CD4-positive, alpha-beta T cell treated with Interleukin-15 for 1 hour (primary cell): Measurements from ENCODE around the gene TGDS.

Experiments
- DNase-seq: peaks from one replicate; pipeline ENCODE4 v3.0.0-alpha.2; 2020

Gene TGDS

GRCh38 chr13:94599877-94600276 lies 3.9 kb upstream of the TGDS start:
- DNase-seq, result no peak

GRCh38 chr13:94598281-94598680 lies 2.3 kb upstream of the TGDS start:
- no peak for DNase-seq

DNA sequence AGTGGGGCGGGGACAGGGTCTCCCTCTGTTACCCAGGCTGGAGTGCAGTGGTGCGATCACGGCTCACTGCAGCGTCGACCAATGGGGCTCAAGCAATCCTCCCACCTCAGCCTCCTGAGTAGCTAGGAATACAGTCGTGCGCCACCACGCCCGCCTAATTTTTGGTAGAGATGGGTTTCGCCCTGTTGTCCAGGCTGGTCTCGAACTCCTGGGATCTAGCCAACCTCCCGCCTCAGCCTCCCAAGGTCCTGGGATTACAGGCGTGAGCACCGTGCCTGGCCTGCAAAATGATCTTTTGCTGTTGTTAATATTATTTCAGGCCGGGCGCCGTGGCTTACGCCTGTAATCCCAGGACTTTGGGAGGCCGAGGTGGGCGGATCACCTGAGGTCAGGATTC lies 621 bp upstream of the TGDS start:
- no peak for DNase-seq

GRCh38 chr13:94595001-94595949 lies 677 bp downstream of the TGDS start:
- DNase-seq, result no peak

GRCh38 chr13:94590744-94591143 lies 5.2 kb downstream of the TGDS start:
- DNase-seq, result no peak

- no peak for DNase-seq
Measured at GRCh38 chr13:94588541-94588940, 7.4 kb downstream of the TGDS start.

GRCh38 chr13:94586371-94586770 lies 9.6 kb downstream of the TGDS start:
- DNase-seq, result no peak

GRCh38 chr13:94585543-94586101 lies 10.3 kb downstream of the TGDS start:
- DNase-seq, result no peak

GRCh38 chr13:94583926-94584325 lies 12.0 kb downstream of the TGDS start:
- DNase-seq, result no peak

DNA sequence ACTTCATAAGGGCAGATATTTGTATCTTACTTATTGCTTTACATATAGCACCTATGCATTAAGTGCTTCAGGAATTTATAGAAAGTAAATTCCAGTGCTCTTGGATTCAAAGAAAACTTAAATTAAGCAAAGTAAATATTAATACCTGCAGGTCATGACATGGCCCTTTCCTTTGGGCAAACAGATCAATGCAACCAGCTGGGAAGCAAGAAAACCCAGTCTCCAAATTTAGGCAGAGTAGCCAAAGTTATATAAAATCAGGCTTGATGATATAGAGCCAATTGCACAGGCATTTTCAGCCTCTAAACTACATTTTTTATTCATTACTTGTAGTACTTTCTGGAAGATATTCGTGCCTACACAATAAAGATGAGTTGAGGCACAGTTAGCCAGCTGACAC lies 16.9 kb downstream of the TGDS start:
- no peak for DNase-seq

- DNase-seq, result no peak
Measured at GRCh38 chr13:94569615-94570014, 26.3 kb downstream of the TGDS start.

DNA sequence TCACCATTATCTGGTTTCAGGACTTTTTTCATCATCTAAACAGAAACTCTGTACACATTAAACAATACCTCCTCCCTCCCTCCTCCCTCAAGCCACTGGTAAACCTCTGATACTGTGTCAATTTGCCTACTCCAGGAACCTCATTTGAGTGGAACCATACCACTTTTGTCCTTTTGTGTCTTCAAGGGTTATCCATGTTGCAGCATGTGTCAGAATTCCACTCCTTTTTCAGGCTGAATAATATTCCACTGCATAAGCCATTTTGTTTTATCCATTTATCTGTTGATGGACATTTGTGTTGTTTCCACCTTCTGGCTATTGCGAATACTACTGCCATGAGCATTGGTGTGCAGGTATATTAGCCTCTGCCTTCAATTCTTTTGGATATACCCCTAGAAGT lies 27.5 kb downstream of the TGDS start:
- DNase-seq, result no peak

DNA sequence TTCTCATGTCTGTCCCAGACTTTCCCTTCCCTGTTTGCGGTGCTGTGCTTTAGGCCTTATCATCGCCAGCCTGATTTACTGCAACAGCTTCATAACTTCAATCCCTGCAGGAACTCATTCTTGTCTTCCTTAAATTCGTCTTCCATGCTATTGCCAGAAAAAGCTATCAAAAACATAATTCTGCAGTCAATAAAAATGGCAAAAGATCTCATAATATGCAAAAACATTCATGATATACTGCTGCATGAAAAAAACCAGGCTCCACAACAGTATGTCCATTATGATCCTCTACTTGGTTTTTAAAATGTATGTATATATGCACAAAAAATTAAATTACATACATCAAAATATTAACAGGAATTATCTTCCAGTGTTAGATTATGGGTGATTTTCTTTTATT lies 28.4 kb downstream of the TGDS start:
- no peak for DNase-seq

- no peak for DNase-seq
Measured at GRCh38 chr13:94561126-94561525, 34.8 kb downstream of the TGDS start.

GRCh38 chr13:94560116-94560515 lies 35.8 kb downstream of the TGDS start:
- no peak for DNase-seq

- DNase-seq, result no peak
Measured at GRCh38 chr13:94559222-94559795, 36.6 kb downstream of the TGDS start.

- no peak for DNase-seq
Measured at GRCh38 chr13:94558716-94559115, 37.2 kb downstream of the TGDS start.

DNA sequence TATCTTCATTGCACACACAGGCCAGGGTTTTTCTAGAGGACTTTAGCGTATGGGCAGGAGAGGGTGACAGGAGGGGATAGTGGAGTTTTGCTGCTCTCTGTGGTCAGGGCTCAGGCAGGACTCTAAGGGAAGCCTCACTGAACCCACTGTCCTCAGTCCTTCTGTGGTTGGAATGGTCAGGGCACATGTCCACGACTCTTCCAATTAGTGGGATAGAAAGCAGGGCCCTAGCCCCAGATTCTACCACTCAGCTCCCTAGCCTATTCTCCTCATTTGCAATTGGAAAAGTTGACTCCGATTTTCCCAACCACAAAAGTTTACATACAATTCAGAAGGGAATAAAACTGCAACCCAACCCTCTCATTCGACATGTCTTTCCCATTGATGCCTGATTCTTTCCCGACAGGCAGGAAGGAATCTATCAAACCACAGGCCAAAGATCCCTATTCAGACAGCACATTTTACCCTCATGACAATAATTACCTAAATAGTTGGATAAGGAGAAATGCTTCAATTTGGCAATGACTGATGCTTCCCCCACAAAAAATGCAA lies 38.2 kb downstream of the TGDS start:
- no peak for DNase-seq

DNA sequence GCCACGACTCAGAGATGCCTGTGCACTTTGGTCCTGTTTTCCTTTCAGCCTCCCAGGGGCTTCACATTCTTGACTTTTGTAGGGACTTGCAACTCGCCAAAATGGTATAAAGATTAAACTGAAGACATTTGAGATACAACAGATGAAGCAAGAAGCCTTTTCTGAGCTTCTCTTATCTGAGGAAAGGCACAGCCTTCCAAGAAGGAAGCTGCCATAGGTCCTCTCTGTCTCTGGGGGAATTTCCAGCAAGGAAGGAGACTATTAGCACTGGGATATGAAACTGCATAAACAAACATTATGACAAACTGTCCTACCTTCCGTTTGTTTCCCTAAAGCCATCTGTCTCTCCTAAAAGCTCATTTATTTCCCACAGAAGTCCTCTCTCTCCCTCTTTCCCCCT lies 39.3 kb downstream of the TGDS start:
- DNase-seq, result no peak

DNA sequence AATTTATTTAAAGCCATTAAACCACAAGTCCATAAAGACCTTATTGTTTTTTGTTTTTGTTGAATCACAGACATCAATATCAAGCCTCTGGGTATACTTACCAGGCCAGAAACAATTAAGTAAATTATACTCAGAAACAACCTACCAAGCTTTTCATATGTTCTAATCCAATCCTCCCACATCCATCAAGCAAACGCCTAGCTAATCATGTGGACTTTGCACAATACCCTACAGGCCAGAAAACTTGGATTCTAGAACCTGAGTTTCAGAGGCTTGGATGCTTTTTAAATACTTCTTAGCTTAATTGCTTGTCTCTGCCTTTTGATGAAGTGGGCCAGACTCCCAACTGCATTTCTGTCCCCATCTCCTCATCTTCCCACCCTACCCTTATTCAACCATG lies 39.9 kb downstream of the TGDS start:
- no peak for DNase-seq

DNA sequence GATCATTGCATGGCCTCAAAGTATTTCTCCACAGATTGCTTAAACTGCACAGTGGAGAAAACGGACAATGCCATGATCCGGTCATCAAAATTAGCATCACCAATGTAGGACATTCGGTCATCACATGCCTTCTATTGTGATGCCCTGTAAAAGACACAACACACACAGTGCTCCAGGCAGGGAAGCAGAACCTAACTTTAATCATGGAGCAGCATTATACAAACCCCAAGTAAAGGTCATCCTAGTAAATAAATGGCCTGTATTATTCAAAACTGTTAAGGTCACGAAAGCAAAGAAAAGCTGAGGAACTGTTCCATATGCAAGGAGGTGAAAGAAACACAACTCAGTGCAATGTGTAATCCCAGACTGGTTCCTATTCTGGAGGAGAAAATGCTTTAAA lies 42.2 kb downstream of the TGDS start:
- no peak for DNase-seq

DNA sequence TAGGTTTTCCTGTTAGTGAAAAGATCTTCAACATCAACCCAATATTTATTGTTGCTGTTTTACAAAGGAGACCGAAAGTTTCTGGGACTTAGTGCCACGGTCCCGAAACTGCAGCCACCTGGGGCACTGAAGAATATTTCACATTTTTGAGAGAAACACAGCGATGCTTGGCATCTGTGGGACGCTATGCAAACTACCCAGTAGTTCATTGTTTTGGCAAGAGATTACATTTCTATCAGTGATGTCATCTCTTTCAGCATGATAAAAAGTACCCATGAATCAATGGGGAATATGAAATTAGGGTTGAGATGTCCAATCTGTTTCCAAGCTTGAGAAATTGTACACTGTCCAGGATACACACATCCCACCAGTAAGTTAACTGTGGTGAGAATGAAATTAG lies 43.9 kb downstream of the TGDS start:
- DNase-seq, result no peak

- DNase-seq, result no peak
Measured at GRCh38 chr13:94550062-94550738, 45.8 kb downstream of the TGDS start.
